A549 (cell line): Measurements from ENCODE around the gene SOX6. TPM values are rescaled to one million over a fixed set of nuclear protein-coding genes. Genes with fewer than 3 reads are reported as not detected.

Experiments
- ATAC-seq, 2 experiments: fragments of 200-7000 bp in 1 of 2; fragments of >200 bp in 1 of 2; cut with Nextera tagmentation in 1 of 2; cut with Tn5 transposase in 1 of 2; 3 replicates each; pipeline versions ENCODE4 v1.8.0 to v1.9.1; 2018 to 2020; ENCODE audit warnings: mild to moderate bottlenecking in 1 of 2, moderate library complexity in 1 of 2
- CTCF ChIA-PET: fragments of 300-600 bp; sonication (Branson Sonifier 250); formaldehyde crosslinking; extraction: SDS; loops from one replicate; lab custom pipeline; 2021; ENCODE audit warnings: antibody characterized with exemption, inconsistent platforms; lab: Yijun Ruan, JAX
- POLR2A ChIA-PET: fragments of 350-600 bp; formaldehyde crosslinking; extraction: SDS; loops from one replicate; lab custom pipeline; 2021; ENCODE audit warnings: antibody characterized with exemption, inconsistent platforms; lab: Yijun Ruan, JAX
- DNase-seq, 2 experiments: peaks; one replicate each; pipeline versions ENCODE4 v3.0.0 to v3.0.0-alpha.2; 2011 to 2016; ENCODE audit warnings: low read depth in 1 of 2, low spot score in 1 of 2
- FAIRE-seq: peaks from 2 replicates; lab custom pipeline; 2011; peaks lifted over from hg19 to GRCh38; lab: Jason Lieb, UNC
- H3K27ac ChIP-seq, 2 experiments: fragments of >200 bp; sonication (Bioruptor Twin); formaldehyde crosslinking; 3 replicates each; pipeline ENCODE4 v1.5.1; 2016 to 2017
- H3K4me1 ChIP-seq: fragments of >200 bp; sonication (Bioruptor Twin); formaldehyde crosslinking; 3 replicates; pipeline ENCODE4 v1.6.1; 2016
- H3K4me2 ChIP-seq: fragments of >200 bp; sonication (Bioruptor Twin); formaldehyde crosslinking; 3 replicates; pipeline ENCODE4 v1.6.1; 2016
- H3K4me3 ChIP-seq: fragments of >200 bp; sonication (Bioruptor Twin); formaldehyde crosslinking; 3 replicates; pipeline ENCODE4 v1.5.1; 2016
- H3K9me3 ChIP-seq: fragments of >200 bp; sonication (Bioruptor Twin); formaldehyde crosslinking; 3 replicates; pipeline ENCODE4 v1.6.1; 2016
- ATOH8 ChIP-seq: fragments of 250-450 bp; sonication (Bioruptor Pico); IDR thresholded peaks from 2 replicates; pipeline ENCODE4 v1.5.0; 2020; ENCODE audit warnings: low read depth, mild to moderate bottlenecking, moderate library complexity
- CBX8 ChIP-seq: fragments of 200-600 bp; sonication (generic); IDR thresholded peaks from 2 replicates; pipeline ENCODE4 v1.6.1; 2016
- CEBPB ChIP-seq, 2 experiments: fragments of >200 bp in 1 of 2; sonication (Bioruptor Twin) in 1 of 2; formaldehyde crosslinking in 1 of 2; IDR thresholded peaks; 2 replicates each; pipeline ENCODE4 v1.6.1; 2012 to 2016
- CHD2 ChIP-seq: fragments of 150-350 bp; IDR thresholded peaks from 2 replicates; pipeline ENCODE4 v1.6.1; 2014; ENCODE audit warnings: low read length; ENCODE audit not compliant: partially characterized antibody
- CHD4 ChIP-seq: fragments of 200-600 bp; sonication (generic); IDR thresholded peaks from 2 replicates; pipeline ENCODE4 v1.6.1; 2016; ENCODE audit warnings: antibody characterized with exemption, mild to moderate bottlenecking, borderline replicate concordance
- EHMT2 ChIP-seq: fragments of 200-600 bp; sonication (generic); IDR thresholded peaks from 2 replicates; pipeline ENCODE4 v1.6.1; 2016; ENCODE audit warnings: antibody characterized with exemption, low read depth, mild to moderate bottlenecking, moderate library complexity
- EP300 ChIP-seq, 2 experiments: fragments of >200 bp; sonication (Bioruptor Twin); formaldehyde crosslinking; IDR thresholded peaks; 2 replicates in 1 of 2; 3 replicates in 1 of 2; pipeline ENCODE4 v1.6.1; 2016 to 2017
- FOSB ChIP-seq: fragments of 250-450 bp; sonication (Bioruptor Pico); IDR thresholded peaks from 2 replicates; pipeline ENCODE4 v1.5.0; 2020; ENCODE audit warnings: mild to moderate bottlenecking, moderate library complexity
- FOSL2 ChIP-seq, 2 experiments: fragments of 450-650 bp in 1 of 2; fragments of >200 bp in 1 of 2; sonication (Bioruptor Twin) in 1 of 2; formaldehyde crosslinking; IDR thresholded peaks; 2 replicates each; pipeline versions ENCODE4 v1.5.0 to v1.6.1; 2016 to 2020; ENCODE audit warnings: mild to moderate bottlenecking in 1 of 2, moderate library complexity in 1 of 2
- FOXS1 ChIP-seq: fragments of 250-450 bp; sonication (Bioruptor Pico); IDR thresholded peaks from 2 replicates; pipeline ENCODE4 v1.5.0; 2020; ENCODE audit warnings: mild to moderate bottlenecking, moderate library complexity
- HDAC2 ChIP-seq: fragments of 200-600 bp; sonication (generic); IDR thresholded peaks from 2 replicates; pipeline ENCODE4 v1.6.1; 2016
- HEYL ChIP-seq: fragments of 250-450 bp; sonication (Bioruptor Pico); IDR thresholded peaks from 2 replicates; pipeline ENCODE4 v1.8.0; 2021; ENCODE audit warnings: mild to moderate bottlenecking, moderate library complexity
- HOXA7 ChIP-seq: fragments of 250-450 bp; sonication (Bioruptor Pico); IDR thresholded peaks from 2 replicates; pipeline ENCODE4 v1.5.0; 2020; ENCODE audit warnings: mild to moderate bottlenecking, moderate library complexity
- HOXB13 ChIP-seq: fragments of 250-450 bp; sonication (Bioruptor Pico); IDR thresholded peaks from 2 replicates; pipeline ENCODE4 v1.5.0; 2020; ENCODE audit warnings: low read depth, mild to moderate bottlenecking, moderate library complexity
- KDM1A ChIP-seq: fragments of 200-600 bp; sonication (generic); IDR thresholded peaks from 2 replicates; pipeline ENCODE4 v1.6.1; 2016; ENCODE audit warnings: low read depth, mild to moderate bottlenecking
- MAX ChIP-seq: IDR thresholded peaks from 2 replicates; pipeline ENCODE4 v1.6.1; 2012
- MYC ChIP-seq: IDR thresholded peaks from 2 replicates; pipeline ENCODE4 v1.6.1; 2012; ENCODE audit warnings: mild to moderate bottlenecking, inconsistent platforms, low read length, improper control_type of control experiment, borderline replicate concordance
- PBX3 ChIP-seq: IDR thresholded peaks from 2 replicates; pipeline ENCODE4 v1.6.1; 2012
- POLR2AphosphoS2 ChIP-seq: conservative IDR thresholded peaks from 2 replicates; pipeline ENCODE4 v1.6.1; 2012; ENCODE audit warnings: low read length, improper control_type of control experiment, inconsistent platforms
- RAD21 ChIP-seq, 2 experiments: fragments of >200 bp in 1 of 2; sonication (Bioruptor Twin) in 1 of 2; formaldehyde crosslinking in 1 of 2; IDR thresholded peaks in 1 of 2; conservative IDR thresholded peaks in 1 of 2; 2 replicates in 1 of 2; 3 replicates in 1 of 2; pipeline ENCODE4 v1.6.1; 2012 to 2018; ENCODE audit warnings: inconsistent platforms in 1 of 2
- RARB ChIP-seq: fragments of 250-450 bp; sonication (Bioruptor Pico); IDR thresholded peaks from 2 replicates; pipeline ENCODE4 v1.8.0; 2021; ENCODE audit warnings: mild to moderate bottlenecking, moderate library complexity
- RCOR1 ChIP-seq: fragments of 150-350 bp; IDR thresholded peaks from 2 replicates; pipeline ENCODE4 v1.6.1; 2014; ENCODE audit warnings: antibody characterized with exemption, low read length, low read depth
- SMC3 ChIP-seq: fragments of >200 bp; sonication (Bioruptor Twin); formaldehyde crosslinking; IDR thresholded peaks from 3 replicates; pipeline ENCODE4 v1.6.1; 2018; ENCODE audit warnings: inconsistent platforms
- SREBF2 ChIP-seq: fragments of 450-650 bp; IDR thresholded peaks from 2 replicates; pipeline ENCODE4 v1.6.1; 2014; ENCODE audit warnings: mild to moderate bottlenecking, moderate library complexity
- ZC3H11A ChIP-seq: fragments of 450-650 bp; IDR thresholded peaks from 2 replicates; pipeline ENCODE4 v1.6.1; 2014; ENCODE audit warnings: antibody characterized with exemption, mild to moderate bottlenecking
- ZFP36 ChIP-seq: fragments of 450-650 bp; IDR thresholded peaks from 2 replicates; pipeline ENCODE4 v1.6.1; 2014; ENCODE audit warnings: borderline replicate concordance; ENCODE audit not compliant: partially characterized antibody
- ZNF302 ChIP-seq: fragments of 250-450 bp; sonication (Bioruptor Pico); IDR thresholded peaks from 2 replicates; pipeline ENCODE4 v1.9.0; 2021; ENCODE audit warnings: inconsistent platforms, mild to moderate bottlenecking, moderate library complexity
- WGBS: methylation state at CpG from one replicate; pipeline ENCODE4 v1.1.6; 2017; ENCODE audit errors: missing lambda C conversion rate; 5-methylcytosine and 5-hydroxymethylcytosine counted together
- polyA plus RNA-seq, 4 experiments: library from polyadenylated mRNA; depleted of rRNA in 3 of 4; stranded (reverse); fragments of >200 nt; fragmentation: RNase III in 1 of 4; extraction: RNeasy Plus Mini Kit Qiagen cat#74134 plus additional on column Dnase treatment in 1 of 4; gene quantifications; 2 replicates in 3 of 4; 3 replicates in 1 of 4; pipeline ENCODE4 v1.2.3, GENCODE V29; 2011 to 2017

Gene SOX6
- polyA plus RNA-seq, 2 of the 4 experiments (the other 2 are of a cell fraction): 0.18 TPM; not detected in 1

- peaks cover 10% of the 10 kb centered on the region; the same call in 2 of the 3 replicates for H3K4me1 ChIP-seq
- H3K4me3 ChIP-seq: no peak overlapping the region
- FAIRE-seq (no peak), ATAC-seq (no peak), DNase-seq (no peak)
- no peaks in the 10 kb centered on the region for H3K9me3 ChIP-seq
- WGBS: 73% methylated on average over 4 of the region's 4 CpGs
- ChIA-PET POLR2A (no interaction called here), CTCF (interaction anchor here (0.8 to 1.5 kb wide), 4 partner anchors 10 to 428 kb away, joined by 3 to 5 read pairs (median 3); no protein-coding TSS in a partner anchor)
- TF ChIP-seq HOXA7: no peak
- TF ChIP-seq MYC: no peak
- no peak for TF ChIP-seq ATOH8 (CRISPR knock-in tag)
- no peak for TF ChIP-seq MAX
- TF ChIP-seq FOSB (CRISPR knock-in tag): no peak
- no peak for TF ChIP-seq PBX3
- no peak for TF ChIP-seq HDAC2
- H3K4me2 ChIP-seq: no peak overlapping the region
- H3K27ac ChIP-seq: no peak overlapping the region
Measured at GRCh38 chr11:16191868-16192240, 164.5 kb downstream of the SOX6 start.

- DNase-seq (peak in 1 of 2 experiments; percentile 22), FAIRE-seq (no peak), ATAC-seq (peak; percentile 52 to 73; a peak in 4 of 6 replicates)
- WGBS: 89% methylated on average over 5 of the region's 5 CpGs
- TF ChIP-seq SREBF2: no peak
- peak; percentile 37 to 38; a peak in 4 of 5 replicates for TF ChIP-seq RAD21 (conservative IDR thresholded peaks at IDR 0.05 in 1 of 2, IDR thresholded peaks at IDR 0.05 in 1 of 2)
- no peak for TF ChIP-seq ZNF302
- no peak for TF ChIP-seq CHD4
- peak in 1 of 2 experiments; percentile 13; a peak in 1 of 4 replicates for TF ChIP-seq CEBPB (IDR thresholded peaks at IDR 0.05)
- TF ChIP-seq HOXB13: no peak
- TF ChIP-seq HOXA7: no peak
- TF ChIP-seq POLR2AphosphoS2: no peak
- TF ChIP-seq CBX8: no peak
- TF ChIP-seq SMC3: peak; percentile 32; the same call in 1 of the 3 replicates
- TF ChIP-seq ZC3H11A: no peak
- no peak for TF ChIP-seq RCOR1
- TF ChIP-seq KDM1A: no peak
- CTCF ChIA-PET: interaction anchor here (0.8 to 1.5 kb wide), 4 partner anchors 9 to 429 kb away, joined by 3 to 5 read pairs (median 3); no protein-coding TSS in a partner anchor
- Histone ChIP-seq H3K27ac (no peak overlapping the region), H3K4me3 (no peak overlapping the region), H3K4me1 (peaks cover 10% of the 10 kb centered on the region; the same call in 2 of the 3 replicates), H3K9me3 (no peaks in the 10 kb centered on the region), H3K4me2 (no peak overlapping the region)
- POLR2A ChIA-PET: no interaction called here
Measured at GRCh38 chr11:16191212-16191867, 165.0 kb downstream of the SOX6 start.

- ATAC-seq (no peak), DNase-seq (no peak), FAIRE-seq (no peak)
- ChIA-PET POLR2A (no interaction called here), CTCF (no interaction called here)
- H3K27ac ChIP-seq: no peak overlapping the region
- H3K9me3 ChIP-seq: no peaks in the 10 kb centered on the region
- no peak overlapping the region for H3K4me2 ChIP-seq
- WGBS: 91% methylated on average over 8 of the region's 8 CpGs
- TF ChIP-seq ATOH8 (CRISPR knock-in tag) (no peak), ZFP36 (no peak), HEYL (CRISPR knock-in tag) (no peak), EP300 (IDR thresholded peaks at IDR 0.05) (no peak), EHMT2 (no peak), CBX8 (no peak), ZC3H11A (no peak), FOSL2 (IDR thresholded peaks at IDR 0.05) (no peak), FOSL2 (CRISPR knock-in tag; IDR thresholded peaks at IDR 0.05) (no peak), FOSB (CRISPR knock-in tag) (no peak), SREBF2 (no peak), RARB (CRISPR knock-in tag) (no peak), CHD2 (no peak), FOXS1 (CRISPR knock-in tag) (no peak)
- peaks cover 29% of the 10 kb centered on the region for H3K4me1 ChIP-seq
- H3K4me3 ChIP-seq: no peak overlapping the region
Measured at GRCh38 chr11:16186680-16187079, 169.7 kb downstream of the SOX6 start.
